ENCODE measurements around the gene RALGAPA1. TPM values are rescaled to one million over a fixed set of nuclear protein-coding genes. Genes with fewer than 3 reads are reported as not detected.
A peak's percentile ranks its signal among the peaks of the same experiment; 100 is the strongest.

The RALGAPA1 gene
- total and polyA plus RNA-seq, 2 of the 13 experiments (the other 11 are each of a cell fraction or from before 2014, with no cell fraction given), result 65.0 to 89.2 TPM

DNA sequence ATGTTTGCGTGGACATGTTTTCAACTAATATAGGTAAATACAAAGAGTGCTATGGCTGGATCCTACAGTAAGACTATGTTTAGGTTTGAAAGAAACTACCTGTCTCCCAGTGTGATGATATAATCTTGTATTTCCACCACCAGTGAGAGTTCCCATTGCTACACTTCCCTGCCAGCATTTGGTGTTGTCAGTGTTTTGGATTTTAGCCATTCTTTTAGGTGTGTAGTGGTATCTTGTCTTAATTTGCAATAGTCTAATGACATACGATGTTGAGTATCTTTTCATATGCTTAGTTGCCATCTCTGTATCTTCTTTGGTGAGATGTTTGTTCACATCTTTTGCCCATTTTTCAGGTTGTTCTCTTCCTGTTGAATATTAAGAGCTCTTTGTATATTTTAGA lies 103.5 kb downstream of the RALGAPA1 start:
- H3K4me1 ChIP-seq (ENCODE audit: insufficient read depth, low read length), result no peaks in the 10 kb centered on the region
- no peaks in the 10 kb centered on the region for H3K9me3 ChIP-seq (ENCODE audit: low read length)
- no peaks in the 10 kb centered on the region for H3K27me3 ChIP-seq (ENCODE audit: control insufficient read depth in 1 of 2, insufficient read depth in 2 of 2, low read length in 2 of 2)
- no peak overlapping the region for H2AFZ ChIP-seq (ENCODE audit: low read length)
- DNase-seq (ENCODE audit: low spot score), result no peak
- intact Hi-C loops (cut with micrococcal nuclease; ENCODE audit: unreplicated experiment), result loop anchor here (5.0 kb wide), 1 partner anchor 102 kb away; the partner anchor contains the start of gene RALGAPA1
- no peak overlapping the region for H3K27ac ChIP-seq (ENCODE audit: extremely low read length, insufficient read depth, low read length)
- 98% methylated on average over 2 of the region's 2 CpGs for WGBS (ENCODE audit: low lambda C conversion rate)
- no peak overlapping the region for H3K9ac ChIP-seq (ENCODE audit: insufficient read depth, low read depth, low read length)
- ChIA-PET CTCF (ENCODE audit: low intra/inter-chr PET ratio, low total read pairs) (no interaction called here), POLR2A (no interaction called here)
- peaks cover 7 to 41% of the 10 kb centered on the region in 2 experiments; a peak in 4 of 5 replicates for H3K36me3 ChIP-seq (replicated peaks in 1 of 2; ENCODE audit: control insufficient read depth in 1 of 2, insufficient read depth in 2 of 2, low read length in 2 of 2)
- no TSS peak for BruUV-seq (replicated peaks)
- in situ Hi-C loops (cut with HindIII; ENCODE audit: extremely low pct_ligation_motif_present, low pct_unique_long_range_greater_than_20kb), result no loop called here
- no peak for FAIRE-seq
- TF ChIP-seq ZNF501 (CRISPR knock-in tag; IDR thresholded peaks at IDR 0.05) (no peak), HDAC1 (CRISPR knock-in tag; IDR thresholded peaks at IDR 0.05) (no peak), RORA (CRISPR knock-in tag; IDR thresholded peaks at IDR 0.05) (no peak), SRY (CRISPR knock-in tag; IDR thresholded peaks at IDR 0.05) (no peak), ZNF816 (CRISPR knock-in tag; IDR thresholded peaks at IDR 0.05; ENCODE audit: borderline replicate concordance) (peak; percentile 82; the same call in 1 of the 2 replicates), NKX3-1 (CRISPR knock-in tag; IDR thresholded peaks at IDR 0.05) (no peak), ZNF773 (CRISPR knock-in tag; IDR thresholded peaks at IDR 0.05; ENCODE audit: borderline replicate concordance) (no peak), FOXO1 (CRISPR knock-in tag; IDR thresholded peaks at IDR 0.05) (no peak), NFRKB (IDR thresholded peaks at IDR 0.05) (no peak), ZNF7 (CRISPR knock-in tag; IDR thresholded peaks at IDR 0.05) (peak; percentile 89; the same call in 1 of the 2 replicates)
- TF ChIP-seq, protein P1, sequence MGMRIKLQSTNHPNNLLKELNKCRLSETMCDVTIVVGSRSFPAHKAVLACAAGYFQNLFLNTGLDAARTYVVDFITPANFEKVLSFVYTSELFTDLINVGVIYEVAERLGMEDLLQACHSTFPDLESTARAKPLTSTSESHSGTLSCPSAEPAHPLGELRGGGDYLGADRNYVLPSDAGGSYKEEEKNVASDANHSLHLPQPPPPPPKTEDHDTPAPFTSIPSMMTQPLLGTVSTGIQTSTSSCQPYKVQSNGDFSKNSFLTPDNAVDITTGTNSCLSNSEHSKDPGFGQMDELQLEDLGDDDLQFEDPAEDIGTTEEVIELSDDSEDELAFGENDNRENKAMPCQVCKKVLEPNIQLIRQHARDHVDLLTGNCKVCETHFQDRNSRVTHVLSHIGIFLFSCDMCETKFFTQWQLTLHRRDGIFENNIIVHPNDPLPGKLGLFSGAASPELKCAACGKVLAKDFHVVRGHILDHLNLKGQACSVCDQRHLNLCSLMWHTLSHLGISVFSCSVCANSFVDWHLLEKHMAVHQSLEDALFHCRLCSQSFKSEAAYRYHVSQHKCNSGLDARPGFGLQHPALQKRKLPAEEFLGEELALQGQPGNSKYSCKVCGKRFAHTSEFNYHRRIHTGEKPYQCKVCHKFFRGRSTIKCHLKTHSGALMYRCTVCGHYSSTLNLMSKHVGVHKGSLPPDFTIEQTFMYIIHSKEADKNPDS (CRISPR knock-in tag; IDR thresholded peaks at IDR 0.05), result no peak
- TF ChIP-seq, protein P2, sequence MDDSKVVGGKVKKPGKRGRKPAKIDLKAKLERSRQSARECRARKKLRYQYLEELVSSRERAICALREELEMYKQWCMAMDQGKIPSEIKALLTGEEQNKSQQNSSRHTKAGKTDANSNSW (CRISPR knock-in tag; IDR thresholded peaks at IDR 0.05; ENCODE audit: borderline replicate concordance), result no peak
- TF ChIP-seq, protein P3, sequence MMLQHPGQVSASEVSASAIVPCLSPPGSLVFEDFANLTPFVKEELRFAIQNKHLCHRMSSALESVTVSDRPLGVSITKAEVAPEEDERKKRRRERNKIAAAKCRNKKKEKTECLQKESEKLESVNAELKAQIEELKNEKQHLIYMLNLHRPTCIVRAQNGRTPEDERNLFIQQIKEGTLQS (CRISPR knock-in tag; IDR thresholded peaks at IDR 0.05), result no peak
- no peak overlapping the region for H3K4me3 ChIP-seq (replicated peaks in 1 of 3; ENCODE audit: insufficient read depth in 1 of 3, low read depth in 2 of 3, low read length in 3 of 3)
- no peak overlapping the region for H3K4me2 ChIP-seq (ENCODE audit: low read depth, low read length)
- H3K79me2 ChIP-seq (ENCODE audit: insufficient read depth, low read length), result no peaks in the 10 kb centered on the region
- H4K20me1 ChIP-seq (ENCODE audit: insufficient read depth, low read length), result no peaks in the 10 kb centered on the region
- no peak for ATAC-seq
